Hematopoietic multipotent progenitor cell treated with erythropoietin and hydrocortisone succinate and interleukin-3 and kit ligand, for 15 days (in vitro differentiated cells): ENCODE data around the gene MET.
"Not testable (repeated sequence)": the region's sequence is repeated elsewhere in the genome, so short reads cannot be mapped to it uniquely, and the experiment has no call there.

Experiments
- DNase-seq: peaks from one replicate; pipeline ENCODE4 v3.0.0-alpha.2; 2015; ENCODE audit warnings: low spot score

Gene MET

DNA sequence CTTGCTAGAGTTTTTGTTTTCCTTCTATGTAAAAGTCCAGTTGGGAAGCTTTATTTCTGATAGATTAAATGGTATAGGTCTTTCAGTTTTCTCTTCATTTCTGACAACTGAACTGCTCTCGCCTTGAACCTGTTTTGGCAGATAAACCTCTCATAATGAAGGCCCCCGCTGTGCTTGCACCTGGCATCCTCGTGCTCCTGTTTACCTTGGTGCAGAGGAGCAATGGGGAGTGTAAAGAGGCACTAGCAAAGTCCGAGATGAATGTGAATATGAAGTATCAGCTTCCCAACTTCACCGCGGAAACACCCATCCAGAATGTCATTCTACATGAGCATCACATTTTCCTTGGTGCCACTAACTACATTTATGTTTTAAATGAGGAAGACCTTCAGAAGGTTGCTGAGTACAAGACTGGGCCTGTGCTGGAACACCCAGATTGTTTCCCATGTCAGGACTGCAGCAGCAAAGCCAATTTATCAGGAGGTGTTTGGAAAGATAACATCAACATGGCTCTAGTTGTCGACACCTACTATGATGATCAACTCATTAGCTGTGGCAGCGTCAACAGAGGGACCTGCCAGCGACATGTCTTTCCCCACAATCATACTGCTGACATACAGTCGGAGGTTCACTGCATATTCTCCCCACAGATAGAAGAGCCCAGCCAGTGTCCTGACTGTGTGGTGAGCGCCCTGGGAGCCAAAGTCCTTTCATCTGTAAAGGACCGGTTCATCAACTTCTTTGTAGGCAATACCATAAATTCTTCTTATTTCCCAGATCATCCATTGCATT lies 27.1 kb downstream of the MET start:
- DNase-seq = no peak

DNA sequence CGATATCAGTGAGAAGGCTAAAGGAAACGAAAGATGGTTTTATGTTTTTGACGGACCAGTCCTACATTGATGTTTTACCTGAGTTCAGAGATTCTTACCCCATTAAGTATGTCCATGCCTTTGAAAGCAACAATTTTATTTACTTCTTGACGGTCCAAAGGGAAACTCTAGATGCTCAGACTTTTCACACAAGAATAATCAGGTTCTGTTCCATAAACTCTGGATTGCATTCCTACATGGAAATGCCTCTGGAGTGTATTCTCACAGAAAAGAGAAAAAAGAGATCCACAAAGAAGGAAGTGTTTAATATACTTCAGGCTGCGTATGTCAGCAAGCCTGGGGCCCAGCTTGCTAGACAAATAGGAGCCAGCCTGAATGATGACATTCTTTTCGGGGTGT lies 27.7 kb downstream of the MET start:
- no peak for DNase-seq

DNA sequence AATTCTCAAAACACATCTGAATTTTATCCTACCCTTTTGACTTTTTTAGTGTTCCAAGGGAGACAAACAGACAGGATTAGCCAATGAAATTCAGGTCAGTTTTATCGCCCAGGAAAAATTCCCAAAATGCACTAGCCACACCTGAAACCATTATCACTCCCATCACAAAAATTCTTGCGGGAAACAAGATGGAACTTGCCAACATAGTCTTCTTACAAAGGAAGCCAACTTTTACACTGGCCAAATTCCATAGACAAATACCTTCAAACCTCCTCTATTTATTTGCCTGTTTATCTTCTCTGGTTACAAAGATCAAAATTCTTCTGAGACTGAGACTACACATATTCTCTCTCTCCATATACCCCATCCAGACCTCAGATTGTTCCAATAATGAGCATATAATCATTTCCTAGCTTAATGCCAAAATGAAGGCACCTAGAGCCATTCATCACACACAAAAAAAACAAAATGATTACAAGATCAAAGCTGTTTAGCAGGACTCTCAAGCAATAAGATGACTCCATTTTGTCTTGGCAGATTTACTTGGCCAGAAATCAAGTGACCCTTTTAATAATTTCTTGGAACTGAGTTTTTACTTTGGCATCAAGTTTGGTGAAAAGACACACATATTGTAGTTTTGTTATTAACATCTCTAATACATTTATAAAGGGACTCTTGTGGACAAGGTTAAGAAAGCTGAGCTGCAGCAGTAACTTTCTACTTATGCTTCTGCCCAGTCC lies 30.2 kb downstream of the MET start:
- DNase-seq = no peak

DNA sequence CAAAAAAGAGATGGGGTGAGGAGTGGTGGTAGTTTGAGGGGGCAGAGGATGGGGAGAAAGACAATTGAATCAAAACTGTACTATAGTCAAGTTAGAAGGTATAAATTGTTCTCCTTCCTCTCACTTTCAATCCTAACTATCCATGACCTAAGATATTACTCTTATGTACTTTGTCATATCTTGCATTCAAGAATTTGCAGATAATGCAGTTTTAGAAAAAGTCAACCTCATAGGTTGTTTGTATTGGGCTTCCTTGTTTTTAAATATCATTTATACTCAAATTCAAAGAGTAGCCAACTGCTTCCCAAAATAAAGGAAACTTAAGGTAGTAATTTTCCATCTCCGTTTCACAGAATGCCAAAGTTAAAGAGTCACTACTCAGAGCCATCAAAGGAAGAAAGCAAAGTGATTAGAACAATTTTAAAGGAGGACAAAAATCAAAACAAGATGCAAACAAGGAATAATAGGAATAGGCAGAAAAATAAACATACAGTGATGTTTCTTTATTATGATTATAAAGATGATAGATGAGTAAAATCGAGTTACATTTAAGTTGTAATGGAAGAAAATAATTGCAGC lies 32.7 kb downstream of the MET start:
- DNase-seq = no peak

DNA sequence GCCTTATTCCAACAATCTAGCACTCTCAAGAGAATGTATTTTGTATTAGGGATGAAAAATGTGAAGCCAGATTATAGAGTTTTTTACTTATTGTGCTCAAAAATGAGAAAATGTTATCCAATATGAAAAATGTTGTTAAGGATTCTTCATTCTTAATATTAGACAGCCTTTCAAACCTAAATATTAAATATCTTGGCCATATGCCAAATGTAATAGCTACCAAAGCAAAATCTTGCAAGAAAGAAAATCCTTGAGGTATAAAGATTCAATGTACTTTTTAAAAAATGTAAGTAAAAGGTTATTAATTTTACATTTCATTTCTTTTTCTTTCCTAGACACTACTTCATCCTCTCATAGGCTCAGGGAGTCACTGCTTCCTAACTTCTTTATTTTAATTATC lies 33.4 kb downstream of the MET start:
- no peak for DNase-seq

DNA sequence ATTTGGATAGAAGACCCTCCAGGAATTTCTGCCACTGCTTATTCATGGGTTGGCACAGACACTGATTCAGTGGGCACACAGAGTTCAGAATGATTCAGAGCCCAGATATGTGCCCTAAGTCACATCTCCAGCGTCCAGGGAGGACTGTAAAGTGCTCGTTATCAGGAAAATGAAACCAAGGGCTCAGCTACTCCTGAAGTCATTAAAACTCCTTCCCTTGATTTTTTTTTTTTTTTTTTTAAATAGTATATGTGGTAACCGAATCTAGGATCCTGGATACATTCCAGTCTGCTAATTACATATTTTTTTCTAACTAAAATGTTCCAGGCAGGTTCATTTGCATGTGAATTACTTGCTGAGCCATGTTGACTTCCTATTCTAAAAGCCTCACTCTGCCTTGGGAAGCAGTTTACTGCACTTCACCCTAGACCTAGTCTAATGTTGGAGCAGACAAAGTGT lies 34.7 kb downstream of the MET start:
- DNase-seq = no peak

DNA sequence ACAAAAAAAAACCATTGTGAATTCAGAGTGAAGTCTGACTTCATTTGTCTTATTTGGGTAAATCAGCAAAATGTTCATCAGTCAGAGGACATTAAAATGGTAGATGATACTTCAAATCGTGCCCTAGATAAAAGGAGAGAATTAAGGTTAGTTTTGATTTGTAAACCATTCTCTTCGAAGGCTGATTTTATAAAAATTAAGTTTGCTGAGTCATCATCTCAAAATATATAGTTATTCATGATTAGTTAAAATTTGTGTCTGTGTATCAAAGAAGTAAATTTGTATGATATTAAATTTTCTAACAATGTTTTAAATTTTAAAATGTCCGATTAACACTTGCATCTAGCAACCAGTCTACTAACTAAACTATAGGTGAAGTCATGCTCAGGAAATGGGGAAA lies 35.3 kb downstream of the MET start:
- DNase-seq = no peak

DNA sequence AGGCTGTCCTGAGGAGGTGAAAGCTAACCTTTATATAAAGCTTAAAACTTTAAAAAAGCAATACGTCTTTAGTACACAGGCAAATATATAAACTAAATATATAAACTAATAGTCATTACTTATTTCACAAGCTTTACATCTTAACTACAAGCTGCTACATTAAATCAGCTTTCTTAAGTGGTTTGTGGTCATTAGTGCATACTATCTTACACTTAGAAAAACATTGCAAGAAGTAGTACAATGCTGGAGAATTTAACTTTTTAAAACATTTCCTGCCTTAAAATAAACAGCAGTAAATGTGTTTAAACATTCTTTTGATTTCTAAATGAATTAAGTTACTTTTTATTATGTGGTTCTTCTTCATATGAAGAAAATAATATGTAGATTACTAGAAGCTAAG lies 36.3 kb downstream of the MET start:
- no peak for DNase-seq

DNA sequence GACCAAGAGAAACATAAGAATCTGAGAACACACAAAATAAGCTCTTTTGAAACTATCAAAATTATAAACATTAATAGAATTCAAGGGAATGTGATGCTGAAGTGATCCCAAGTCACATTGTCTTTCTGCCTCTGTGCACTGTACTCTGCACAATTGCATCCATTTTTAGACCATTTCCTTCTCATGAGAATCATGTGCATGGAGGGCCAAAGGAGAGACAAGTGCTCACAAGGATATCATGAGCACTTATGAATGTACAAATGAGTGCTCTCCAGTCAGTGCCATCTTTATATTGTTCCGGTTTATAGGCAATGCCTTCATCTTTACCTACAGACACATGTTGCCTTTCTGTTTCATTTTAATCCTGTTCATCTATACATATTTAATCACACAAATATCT lies 36.9 kb downstream of the MET start:
- no peak for DNase-seq

DNA sequence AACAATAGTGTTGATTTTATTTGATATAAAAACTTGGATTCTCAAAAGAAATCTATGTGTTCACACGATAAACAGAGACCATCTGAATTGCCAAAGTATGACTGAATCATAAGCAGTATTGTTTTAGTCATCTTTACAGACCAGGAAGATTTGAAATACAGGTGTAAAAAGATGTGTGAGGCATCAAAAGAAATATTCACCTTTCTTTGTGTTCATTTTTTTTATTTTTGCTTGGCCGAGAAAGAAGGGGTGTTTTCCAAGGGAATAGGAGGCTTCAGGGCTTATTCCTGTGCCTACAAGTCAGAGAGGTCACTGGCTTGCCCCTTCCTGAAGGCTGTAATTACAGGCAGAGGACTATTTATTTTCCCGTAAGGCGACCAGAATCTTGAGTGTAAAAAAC lies 37.3 kb downstream of the MET start:
- DNase-seq = no peak

DNA sequence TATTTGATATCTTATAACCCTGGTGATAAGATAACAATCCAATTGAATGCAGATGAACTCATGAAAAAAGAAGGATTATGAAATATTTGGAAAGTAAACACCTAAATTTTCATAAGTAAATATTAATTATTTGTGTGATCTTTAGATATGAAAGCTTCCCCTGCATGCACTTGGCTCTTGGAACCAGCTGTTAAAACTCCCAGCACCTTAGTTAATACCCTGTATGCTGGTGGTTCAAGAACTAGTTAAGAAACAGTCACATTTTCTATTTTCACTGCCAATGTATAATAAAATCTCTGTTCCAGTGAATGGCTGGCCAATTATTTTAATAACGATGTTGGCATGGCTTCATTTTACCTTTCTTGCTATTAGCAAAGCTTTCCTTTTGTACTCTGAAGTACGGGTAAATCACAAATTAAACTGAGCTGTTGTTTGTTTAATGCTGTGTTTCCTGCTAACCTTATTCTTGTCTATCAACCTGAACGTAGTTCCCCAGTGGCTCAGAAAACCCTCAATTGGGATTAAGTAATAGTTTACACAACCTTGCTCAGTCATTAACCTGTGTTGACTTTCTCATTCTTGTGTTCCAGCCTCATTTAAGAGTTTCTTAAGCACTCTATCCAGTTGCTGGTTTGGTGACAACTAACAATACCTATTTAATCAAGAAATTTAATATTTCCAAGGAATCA lies 38.9 kb downstream of the MET start:
- no peak for DNase-seq

DNA sequence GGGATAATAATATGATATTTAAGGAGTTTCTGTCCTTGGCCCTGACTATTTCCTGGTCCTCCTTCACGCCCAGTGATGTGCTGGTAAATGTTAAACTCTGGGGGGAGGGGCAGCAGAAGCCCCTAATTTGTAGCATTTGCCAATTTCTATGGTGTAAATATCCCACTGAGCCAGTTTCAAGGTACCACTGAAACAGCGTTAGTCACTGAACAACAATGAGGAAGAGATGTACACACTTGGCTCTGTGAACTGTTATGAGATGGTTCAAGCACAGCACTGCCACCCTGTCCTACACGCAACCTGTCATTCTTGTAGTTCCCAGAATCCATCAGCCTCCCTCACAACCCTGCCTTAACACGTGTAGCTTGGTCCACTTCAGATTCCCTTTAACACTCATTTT lies 39.8 kb downstream of the MET start:
- DNase-seq = no peak

DNA sequence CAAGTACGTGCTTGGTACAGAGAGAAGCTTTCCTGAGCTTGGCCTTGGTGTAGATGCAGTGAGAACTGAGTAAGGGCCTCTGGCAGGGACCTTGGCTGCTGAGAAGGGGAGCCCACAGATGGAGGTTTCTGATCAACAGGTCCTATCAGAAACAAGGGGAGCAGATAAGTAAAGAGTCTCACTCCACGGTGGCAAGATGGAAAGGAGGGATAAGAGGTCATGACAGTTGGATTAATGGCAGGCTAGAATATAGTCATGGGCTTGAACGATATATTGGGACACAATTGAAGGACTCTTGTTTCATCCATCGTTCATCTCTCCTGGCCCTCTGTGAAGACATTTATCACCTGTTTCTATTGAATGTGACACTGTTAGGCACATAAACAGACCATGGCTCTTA lies 41.5 kb downstream of the MET start:
- DNase-seq = no peak

DNA sequence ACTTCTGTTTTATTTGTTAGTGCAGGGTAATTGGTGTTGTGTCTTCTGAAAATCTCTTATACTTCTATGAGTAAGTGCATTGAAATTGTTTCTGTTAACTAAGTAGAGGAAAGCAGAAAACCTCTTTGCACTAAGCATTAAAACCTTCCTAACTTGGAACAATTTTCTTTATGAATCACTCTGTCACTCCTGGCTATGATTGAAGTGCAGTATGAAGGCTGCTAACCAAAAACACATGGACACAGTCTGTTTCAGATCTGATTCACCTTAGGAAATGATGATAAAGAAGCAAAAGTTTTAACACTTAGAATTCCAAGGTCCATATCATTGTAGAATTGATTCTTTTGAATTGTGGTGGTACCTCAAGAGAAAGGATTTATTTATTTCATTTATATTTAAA lies 41.9 kb downstream of the MET start:
- no peak for DNase-seq

DNA sequence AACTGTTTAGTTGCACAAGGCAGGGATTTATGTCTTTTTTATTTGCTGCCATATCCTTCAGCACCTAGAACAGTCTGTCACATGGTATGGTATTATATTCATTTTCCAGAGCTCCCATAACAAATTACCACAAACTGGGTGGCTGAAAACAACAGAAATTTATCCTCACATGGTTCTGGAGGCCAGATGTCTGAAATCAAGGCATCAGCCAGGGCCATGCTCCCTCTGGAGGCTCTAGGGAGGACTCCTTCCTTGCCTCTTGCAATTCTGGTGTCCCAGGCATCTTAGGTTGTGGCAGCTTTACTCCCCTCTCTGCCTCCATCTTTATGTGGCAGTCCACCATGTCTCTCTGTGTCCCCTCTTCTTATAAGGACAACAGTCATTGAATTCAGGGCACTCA lies 43.1 kb downstream of the MET start:
- DNase-seq = no peak

DNA sequence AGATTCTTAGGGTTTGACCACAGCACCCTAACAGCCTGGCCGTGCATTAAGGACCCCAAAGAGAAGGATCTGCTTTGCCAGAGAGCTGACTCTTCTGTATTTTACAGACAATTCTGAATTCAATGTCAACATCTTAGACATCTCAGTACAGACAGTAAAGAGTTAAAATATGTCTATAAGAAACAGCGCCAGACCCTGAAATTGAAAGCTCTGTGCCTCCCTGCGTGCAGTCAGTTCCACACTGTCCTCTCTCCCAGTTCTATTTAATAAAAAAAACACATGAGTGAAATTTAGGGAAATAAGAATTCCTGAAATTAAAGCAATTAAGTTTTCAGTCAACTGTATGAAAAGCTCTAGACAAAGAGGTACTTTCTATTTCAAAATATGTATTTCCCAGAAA lies 45.1 kb downstream of the MET start:
- DNase-seq = no peak

DNA sequence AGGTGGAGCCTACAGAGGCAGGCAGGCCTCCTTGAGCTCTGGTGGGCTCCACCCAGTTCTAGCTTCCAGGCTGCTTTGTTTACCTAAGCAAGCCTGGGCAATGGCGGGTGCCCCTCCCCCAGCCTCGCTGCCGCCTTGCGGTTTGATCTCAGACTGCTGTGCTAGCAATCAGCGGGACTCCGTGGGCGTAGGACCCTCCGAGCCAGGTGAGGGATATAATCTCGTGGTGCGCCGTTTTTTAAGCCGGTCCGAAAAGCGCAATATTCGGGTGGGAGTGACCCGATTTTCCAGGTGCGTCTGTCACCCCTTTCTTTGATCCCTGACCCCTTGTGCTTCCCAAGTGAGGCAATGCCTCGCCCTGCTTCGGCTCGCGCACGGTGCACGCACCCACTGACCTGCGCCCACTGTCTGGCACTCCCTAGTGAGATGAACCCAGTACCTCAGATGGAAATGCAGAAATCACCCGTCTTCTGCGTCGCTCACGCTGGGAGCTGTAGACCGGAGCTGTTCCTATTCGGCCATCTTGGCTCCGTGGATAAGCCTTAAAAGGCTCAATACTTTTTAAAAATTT lies 52.0 kb downstream of the MET start:
- not testable (repeated sequence) for DNase-seq

DNA sequence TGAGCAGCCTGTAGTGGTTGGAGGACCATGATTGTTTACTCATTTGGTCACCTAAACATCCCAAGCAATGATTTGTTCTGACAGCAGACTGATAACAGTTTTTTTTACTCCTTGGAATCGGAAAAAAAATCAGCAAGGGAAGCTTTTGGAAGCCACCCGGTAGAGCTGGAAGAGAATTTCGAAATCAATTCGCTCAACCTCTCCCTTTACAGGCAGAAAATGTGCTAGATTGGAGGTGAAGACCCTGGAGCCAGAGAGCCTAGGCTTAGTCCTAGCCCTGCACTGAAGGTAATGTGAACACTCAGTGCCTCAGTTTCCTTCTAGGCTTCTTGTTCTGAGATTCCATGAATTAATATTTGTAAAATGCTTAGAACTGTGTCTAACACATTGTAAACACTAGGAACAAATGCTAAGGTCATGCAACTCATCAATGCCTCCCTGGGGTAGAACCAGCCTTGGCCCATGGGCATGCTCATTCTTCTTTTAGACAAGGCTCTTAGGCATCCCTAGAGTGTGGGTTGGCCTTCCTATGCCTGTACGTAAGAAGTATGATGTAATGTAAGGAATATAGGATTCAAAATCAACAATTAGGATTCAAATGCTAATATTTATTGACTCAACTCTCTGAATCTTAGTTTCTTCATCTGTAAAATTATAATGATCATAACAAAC lies 52.7 kb downstream of the MET start:
- DNase-seq = no peak

DNA sequence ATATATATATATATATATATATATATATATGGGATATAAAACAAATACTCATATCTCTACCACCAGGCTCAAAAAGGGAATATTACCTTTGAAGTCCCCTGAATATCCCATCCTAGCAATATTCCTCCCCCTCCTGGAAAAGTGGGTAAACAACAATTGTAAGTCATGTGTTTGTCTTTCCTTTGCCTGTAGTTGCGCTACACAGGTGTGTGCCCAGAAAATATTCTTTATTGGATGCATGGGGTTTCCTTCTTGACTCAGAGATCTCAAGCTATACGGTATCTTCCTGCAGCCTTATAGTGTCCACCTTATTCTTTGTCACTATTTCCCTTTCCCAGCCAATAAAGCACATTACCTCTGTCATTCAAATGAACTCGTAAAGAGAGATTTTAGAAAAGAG lies 54.2 kb downstream of the MET start:
- no peak for DNase-seq

DNA sequence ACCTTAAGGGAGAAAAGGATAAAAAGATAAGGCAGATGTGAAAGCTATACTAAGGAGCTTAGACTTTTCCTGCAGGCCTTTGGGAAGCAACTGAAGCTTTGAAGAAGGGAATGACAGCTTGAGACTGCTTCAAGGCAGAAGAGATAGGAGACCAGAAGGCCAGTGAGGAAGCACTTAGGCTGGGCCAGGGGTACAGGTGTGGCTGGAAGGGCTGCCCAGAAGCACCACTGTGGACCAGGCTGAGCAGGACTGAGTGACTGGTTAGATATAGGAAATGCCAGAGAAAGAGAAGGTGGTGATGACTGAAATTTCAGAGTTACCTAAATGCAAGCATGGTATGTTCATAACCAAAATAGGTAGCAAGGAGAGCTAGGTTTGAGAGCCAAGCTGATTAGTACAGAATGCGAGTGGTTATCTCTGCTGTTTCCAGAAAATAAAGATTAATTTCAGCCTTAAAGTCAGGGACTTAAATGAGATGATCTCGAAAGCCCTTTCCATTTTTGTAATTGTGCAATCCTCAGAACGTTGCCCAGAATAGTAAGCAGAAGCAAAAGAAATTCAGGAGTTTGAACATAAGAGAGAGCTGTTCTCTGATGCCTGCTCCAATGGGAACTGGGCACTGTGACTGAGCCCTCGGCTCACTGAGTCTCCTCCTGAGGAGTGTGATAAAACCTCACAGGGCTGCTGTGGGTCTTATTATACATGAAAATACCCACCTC lies 54.9 kb downstream of the MET start:
- no peak for DNase-seq

DNA sequence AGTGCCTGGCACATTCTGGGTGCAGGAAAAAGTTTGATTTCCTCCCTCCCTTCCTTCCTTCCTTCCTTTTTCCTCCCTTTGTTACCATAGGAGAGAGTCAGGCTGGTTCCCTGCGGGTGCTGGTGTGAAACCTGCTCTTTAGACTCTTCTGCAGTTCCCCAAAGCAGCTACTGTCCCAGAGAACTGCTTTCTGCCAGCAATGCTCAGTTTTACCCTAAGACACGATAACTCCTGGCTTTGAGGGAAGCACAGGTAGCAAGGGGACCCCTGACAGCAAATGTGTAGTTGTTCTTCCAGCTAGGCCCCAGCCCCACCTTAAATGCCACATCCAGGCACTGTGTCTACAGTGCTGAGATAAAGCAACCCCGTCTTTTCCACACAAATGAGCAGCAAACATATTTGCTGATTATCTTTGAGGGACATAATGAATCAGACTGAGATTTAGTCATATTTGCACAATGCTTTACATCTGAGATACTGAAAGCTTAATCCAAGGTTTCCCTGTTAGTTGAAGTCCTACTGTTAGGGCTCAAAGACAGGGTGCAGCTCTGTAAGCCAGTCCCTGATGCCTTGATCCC lies 55.5 kb downstream of the MET start:
- DNase-seq = no peak
